Breast epithelium (tissue), 4 donors: ENCODE results near the gene GPR137B. TPM values are rescaled to one million over a fixed set of nuclear protein-coding genes. Genes with fewer than 3 reads are reported as not detected.
A peak's percentile ranks its signal among the peaks of the same experiment; 100 is the strongest.

Experiments used
- DNase-seq, 2 donors: peaks; one replicate each; pipeline ENCODE4 v3.0.0-alpha.2; 2019; ENCODE audit warnings: low spot score in 2 of 2
- H3K27ac ChIP-seq, 2 donors: fragments of 200-600 bp; sonication (generic) in 1 of 2; one replicate each; pipeline ENCODE4 v1.5.1; 2016 to 2019; ENCODE audit warnings: mild to moderate bottlenecking in 1 of 2
- H3K27me3 ChIP-seq, 2 donors: fragments of 200-600 bp; sonication (generic) in 1 of 2; one replicate each; pipeline versions ENCODE4 v1.5.1 to v1.6.0; 2017 to 2019; ENCODE audit warnings: control low read depth in 1 of 2, mild to moderate bottlenecking in 1 of 2
- H3K36me3 ChIP-seq: fragments of 200-600 bp; one replicate; pipeline ENCODE4 v1.5.1; 2019
- H3K4me1 ChIP-seq, 2 donors: fragments of 200-600 bp; sonication (generic); one replicate each; pipeline ENCODE4 v1.5.1; 2016 to 2019; ENCODE audit warnings: control low read depth in 1 of 2
- H3K4me3 ChIP-seq, 3 donors: fragments of 200-600 bp; sonication (generic); 1 replicate in 2 of 3; 2 replicates in 1 of 3; pipeline ENCODE4 v1.5.1; 2016 to 2019; ENCODE audit warnings: mild to moderate bottlenecking in 3 of 3, moderate library complexity in 2 of 3
- H3K9me3 ChIP-seq, 2 donors: fragments of 200-600 bp; sonication (generic) in 1 of 2; one replicate each; pipeline ENCODE4 v1.5.1; 2016 to 2019; ENCODE audit warnings: control low read depth in 1 of 2
- POLR2A ChIP-seq: fragments of 450-650 bp; IDR thresholded peaks from one replicate; pipeline ENCODE4 v1.6.1; 2016; ENCODE audit warnings: antibody characterized with exemption, mild to moderate bottlenecking, moderate library complexity
- POLR2AphosphoS5 ChIP-seq, 3 donors: sonication (generic); formaldehyde crosslinking; IDR thresholded peaks; one replicate each; pipeline ENCODE4 v1.6.1; 2017; ENCODE audit warnings: antibody characterized with exemption in 3 of 3
- intact Hi-C: fragments of 100-400 bp; cut with DNase I; formaldehyde crosslinking; loops from one replicate; pipeline ENCODE4 v1.15.1; 2023; ENCODE audit warnings: low total_unique reads
- total RNA-seq, 3 donors: library from RNA; depleted of rRNA; stranded (reverse); fragments of >200 nt; gene quantifications; one replicate each; pipeline ENCODE4 v1.1.0, GENCODE V29; 2016
- TF ChIP-seq, protein P1 (sequence below), 3 donors: fragments of 450-650 bp; IDR thresholded peaks; one replicate each; pipeline ENCODE4 v1.5.1; 2016 to 2017; ENCODE audit warnings: antibody characterized with exemption in 3 of 3, mild to moderate bottlenecking in 3 of 3, moderate library complexity in 3 of 3

The GPR137B gene
- total RNA-seq, 3 donors from 2014 or later, result 24.1 to 29.6 (median 25.6) TPM

DNA sequence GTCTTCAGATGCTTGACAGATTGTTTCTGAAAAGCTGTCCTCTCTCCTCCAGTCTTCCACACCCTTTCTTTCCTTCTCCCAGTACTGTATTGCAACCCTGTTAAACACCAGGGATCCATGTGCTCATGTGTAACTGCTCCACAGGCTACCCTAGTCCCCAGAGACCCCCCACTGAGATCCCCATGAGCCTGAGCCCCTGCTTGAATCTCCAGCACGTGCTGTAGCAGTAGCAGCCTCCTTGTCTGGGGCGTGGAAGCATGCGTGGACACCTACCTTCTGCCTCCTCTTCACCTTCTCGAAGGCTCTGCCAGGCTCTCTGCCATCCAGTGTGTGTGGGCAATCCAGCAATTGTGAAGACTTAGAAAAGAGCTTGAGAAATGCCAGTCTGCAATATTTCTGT lies 25.2 kb downstream of the GPR137B start:
- intact Hi-C loops, result no loop called here
- H3K4me3 ChIP-seq, result no peak overlapping the region
- no peak for DNase-seq
- H3K9me3 ChIP-seq, result no peaks in the 10 kb centered on the region
- H3K27ac ChIP-seq, result no peak overlapping the region
- no peaks in the 10 kb centered on the region for H3K36me3 ChIP-seq
- TF ChIP-seq POLR2AphosphoS5 (IDR thresholded peaks at IDR 0.05) (no peak), POLR2A (no peak)
- TF ChIP-seq, protein P1, sequence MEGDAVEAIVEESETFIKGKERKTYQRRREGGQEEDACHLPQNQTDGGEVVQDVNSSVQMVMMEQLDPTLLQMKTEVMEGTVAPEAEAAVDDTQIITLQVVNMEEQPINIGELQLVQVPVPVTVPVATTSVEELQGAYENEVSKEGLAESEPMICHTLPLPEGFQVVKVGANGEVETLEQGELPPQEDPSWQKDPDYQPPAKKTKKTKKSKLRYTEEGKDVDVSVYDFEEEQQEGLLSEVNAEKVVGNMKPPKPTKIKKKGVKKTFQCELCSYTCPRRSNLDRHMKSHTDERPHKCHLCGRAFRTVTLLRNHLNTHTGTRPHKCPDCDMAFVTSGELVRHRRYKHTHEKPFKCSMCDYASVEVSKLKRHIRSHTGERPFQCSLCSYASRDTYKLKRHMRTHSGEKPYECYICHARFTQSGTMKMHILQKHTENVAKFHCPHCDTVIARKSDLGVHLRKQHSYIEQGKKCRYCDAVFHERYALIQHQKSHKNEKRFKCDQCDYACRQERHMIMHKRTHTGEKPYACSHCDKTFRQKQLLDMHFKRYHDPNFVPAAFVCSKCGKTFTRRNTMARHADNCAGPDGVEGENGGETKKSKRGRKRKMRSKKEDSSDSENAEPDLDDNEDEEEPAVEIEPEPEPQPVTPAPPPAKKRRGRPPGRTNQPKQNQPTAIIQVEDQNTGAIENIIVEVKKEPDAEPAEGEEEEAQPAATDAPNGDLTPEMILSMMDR (IDR thresholded peaks at IDR 0.05), result no peak
- no peaks in the 10 kb centered on the region for H3K4me1 ChIP-seq
- no peaks in the 10 kb centered on the region for H3K27me3 ChIP-seq

DNA sequence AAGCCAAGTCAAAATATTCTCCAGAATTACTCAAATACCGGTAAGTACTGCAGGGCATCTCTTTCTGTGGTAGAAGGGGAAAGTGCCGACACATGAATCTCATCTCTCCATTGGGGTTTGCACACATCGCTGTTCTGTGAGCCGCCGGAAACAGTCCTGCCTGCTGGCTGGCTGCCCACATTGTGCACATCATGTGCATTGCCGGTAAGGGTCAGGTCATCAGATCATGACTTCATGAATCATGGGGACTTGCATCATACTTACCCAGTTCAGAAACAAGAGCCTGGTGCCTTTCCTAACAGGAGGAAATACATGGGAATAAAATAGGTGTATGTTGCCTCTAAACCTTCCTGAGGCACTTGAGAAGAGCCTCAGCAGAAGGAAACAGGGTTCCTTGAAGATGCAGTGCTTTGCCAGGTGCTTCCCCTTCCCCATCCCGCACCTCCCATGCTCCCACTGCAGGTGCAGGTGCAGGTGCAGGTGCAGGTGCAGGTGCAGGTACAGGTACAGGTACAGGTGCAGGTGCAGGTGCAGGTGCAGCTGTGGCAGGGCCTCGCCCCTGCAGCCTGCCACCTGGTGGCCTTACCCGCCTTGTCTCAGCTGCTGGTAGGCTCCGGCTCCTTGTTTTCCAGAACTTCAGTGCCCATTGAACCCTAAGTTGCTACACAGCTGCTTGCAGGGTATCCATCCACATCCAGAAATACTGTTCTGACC lies 26.5 kb downstream of the GPR137B start:
- no peak overlapping the region for H3K4me3 ChIP-seq
- no peaks in the 10 kb centered on the region for H3K9me3 ChIP-seq
- no peak for TF ChIP-seq POLR2A
- peak in 1 of 3 donors; percentile 84 for TF ChIP-seq POLR2AphosphoS5 (IDR thresholded peaks at IDR 0.05)
- no peaks in the 10 kb centered on the region for H3K4me1 ChIP-seq
- H3K27me3 ChIP-seq, result no peaks in the 10 kb centered on the region
- peak in 1 of 2 donors; percentile 27 for DNase-seq
- no peak overlapping the region for H3K27ac ChIP-seq
- intact Hi-C loops, result no loop called here
- H3K36me3 ChIP-seq, result no peaks in the 10 kb centered on the region

DNA sequence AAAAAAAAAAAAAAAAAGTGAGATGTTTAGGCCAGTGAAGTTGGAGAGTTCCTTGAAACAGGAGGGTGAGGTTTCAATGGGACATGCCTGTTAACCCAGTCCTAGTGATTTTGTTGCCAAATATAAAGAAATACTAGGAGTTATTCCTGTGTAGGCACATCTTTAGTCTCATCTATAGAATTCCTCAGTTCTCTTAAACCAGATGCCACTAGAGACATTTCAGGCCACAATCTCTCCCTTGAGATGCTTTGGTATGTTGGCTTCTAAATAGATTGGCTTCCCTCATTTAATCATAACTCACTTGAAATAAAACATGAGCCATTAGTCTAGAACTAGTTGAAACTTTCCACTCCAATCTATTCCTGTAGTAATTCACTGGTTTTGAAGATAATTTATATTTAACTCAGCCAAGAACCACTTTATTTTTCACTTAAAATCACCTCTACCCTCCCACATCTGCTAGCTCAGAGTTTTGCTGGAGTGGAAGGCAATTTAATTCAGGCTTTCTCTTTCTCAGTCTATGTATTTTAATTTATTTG lies 29.8 kb downstream of the GPR137B start:
- DNase-seq, result no peak

DNA sequence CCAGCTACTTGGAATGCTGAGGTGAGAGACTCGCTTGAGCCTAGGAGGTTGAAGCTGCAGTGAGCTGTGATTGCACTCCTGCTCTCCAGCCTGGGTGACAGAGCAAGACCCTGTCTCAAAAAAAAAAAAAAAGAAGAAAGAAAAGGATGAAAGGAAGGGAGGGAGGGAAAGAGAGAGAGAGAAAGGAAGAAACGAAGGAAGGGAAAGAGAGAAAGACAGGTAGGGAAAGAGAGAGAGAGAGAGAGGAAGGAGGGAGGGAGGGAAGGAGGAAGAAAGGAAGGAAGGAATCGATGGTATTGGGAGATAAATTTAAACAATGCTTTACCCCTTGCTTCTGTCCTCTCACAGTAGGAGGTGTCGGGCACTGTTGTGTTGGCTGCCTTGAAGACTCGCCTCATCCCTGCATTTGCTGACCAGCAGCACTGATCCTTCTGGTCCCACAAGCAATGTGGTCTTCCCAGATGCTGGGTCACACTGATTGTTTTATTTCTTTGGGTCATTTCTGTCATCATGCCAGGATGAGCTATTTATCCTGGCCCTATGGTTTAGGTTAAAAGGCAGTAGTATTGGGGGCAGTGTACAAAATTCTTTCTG lies 30.9 kb downstream of the GPR137B start:
- TF ChIP-seq, protein P1 (IDR thresholded peaks at IDR 0.05), result no peak
- TF ChIP-seq POLR2A (no peak), POLR2AphosphoS5 (IDR thresholded peaks at IDR 0.05) (no peak)
- intact Hi-C loops, result no loop called here
- Histone ChIP-seq H3K27ac (no peak overlapping the region), H3K4me1 (no peaks in the 10 kb centered on the region), H3K9me3 (no peaks in the 10 kb centered on the region), H3K36me3 (no peaks in the 10 kb centered on the region), H3K27me3 (no peaks in the 10 kb centered on the region), H3K4me3 (no peak overlapping the region)
- DNase-seq, result no peak

More for the DNA sequence above, 29.8 kb downstream of the GPR137B start:
- no peaks in the 10 kb centered on the region for H3K9me3 ChIP-seq
- TF ChIP-seq, protein P1 (IDR thresholded peaks at IDR 0.05), result no peak
- no peak for TF ChIP-seq POLR2A
- TF ChIP-seq POLR2AphosphoS5 (IDR thresholded peaks at IDR 0.05), result no peak
- H3K4me3 ChIP-seq, result no peak overlapping the region
- no peak overlapping the region for H3K27ac ChIP-seq
- intact Hi-C loops, result no loop called here
- no peaks in the 10 kb centered on the region for H3K4me1 ChIP-seq
- H3K27me3 ChIP-seq, result no peaks in the 10 kb centered on the region
- no peaks in the 10 kb centered on the region for H3K36me3 ChIP-seq

DNA sequence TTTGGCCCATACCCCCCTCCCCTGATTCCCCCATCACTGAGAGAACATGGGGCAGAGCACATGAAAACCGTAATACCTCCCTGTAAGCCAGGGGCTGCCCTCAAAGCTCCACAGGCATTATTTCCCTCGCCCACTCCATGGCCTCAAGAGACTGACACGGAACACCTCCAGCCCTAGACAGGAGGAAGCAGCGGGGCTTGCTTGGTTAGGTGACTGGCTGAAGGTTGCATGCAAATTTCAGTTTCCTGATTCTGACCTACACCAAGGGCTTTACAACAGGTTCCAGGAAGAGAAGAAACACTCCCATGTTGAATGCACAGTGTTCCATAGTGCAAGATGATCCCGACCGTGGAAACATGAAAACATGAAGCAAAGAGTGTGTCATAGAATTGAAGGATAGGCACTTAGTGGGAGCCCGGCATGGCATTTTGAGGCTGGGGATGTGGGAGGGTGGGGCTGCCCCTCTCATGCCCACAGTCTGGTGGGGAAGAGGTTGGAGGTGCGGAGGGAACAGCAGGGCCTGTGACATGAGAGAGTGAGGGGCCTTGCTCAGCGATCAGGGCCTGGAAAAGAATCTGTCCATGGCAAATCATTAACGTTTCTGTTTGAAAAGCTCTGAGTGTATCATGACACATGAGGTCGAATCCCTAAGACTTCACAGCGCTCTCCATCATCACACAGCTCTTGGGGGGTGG lies 33.5 kb downstream of the GPR137B start:
- TF ChIP-seq, protein P1 (IDR thresholded peaks at IDR 0.05), result no peak
- TF ChIP-seq POLR2A (no peak), POLR2AphosphoS5 (IDR thresholded peaks at IDR 0.05) (no peak)
- no peaks in the 10 kb centered on the region for H3K9me3 ChIP-seq
- intact Hi-C loops, result no loop called here
- no peaks in the 10 kb centered on the region for H3K36me3 ChIP-seq
- DNase-seq, result no peak
- no peaks in the 10 kb centered on the region for H3K4me1 ChIP-seq
- H3K27me3 ChIP-seq, result no peaks in the 10 kb centered on the region
- H3K27ac ChIP-seq, result no peak overlapping the region
- no peak overlapping the region for H3K4me3 ChIP-seq
